Measurements from ENCODE around the gene CD6. TPM values are rescaled to one million over a fixed set of nuclear protein-coding genes. Genes with fewer than 3 reads are reported as not detected.
A peak's percentile ranks its signal among the peaks of the same experiment; 100 is the strongest.

Gene CD6
- total and polyA plus RNA-seq, 3 experiments from 2014 or later = 156 to 233 (median 229) TPM

- Mint-ChIP-seq H3K4me1 (peaks cover 84 to 99% (median 95%) of the 10 kb centered on the region in 3 donors), H3K36me3 (peaks cover 13 to 82% (median 14%) of the 10 kb centered on the region in 3 donors), H3K9me3 (no peaks in the 10 kb centered on the region), H3K27ac (peak overlapping the region; percentile 72 to 98 (median 86)), H3K4me3 (peak overlapping the region in 6 of 7 donors; percentile 3 to 77 (median 54)), H3K27me3 (no peaks in the 10 kb centered on the region)
- peak overlapping the region; percentile 2 for H3K4me3 ChIP-seq (ENCODE audit: low read length)
- H3K27me3 ChIP-seq (ENCODE audit: insufficient read depth, low read length, poor library complexity, severe bottlenecking) = no peaks in the 10 kb centered on the region
- H3K9me3 ChIP-seq (ENCODE audit: low read length) = no peaks in the 10 kb centered on the region
- DNase-seq = no peak
- H3K4me1 ChIP-seq (ENCODE audit: insufficient read depth, low read length) = peaks cover 96% of the 10 kb centered on the region
- H3K36me3 ChIP-seq (ENCODE audit: insufficient read depth, low read length) = peaks cover 25% of the 10 kb centered on the region
- ChIA-PET CTCF (interaction anchor here (1.4 to 2.0 kb wide), 3 partner anchors 10 to 42 kb away, joined by 4 to 9 read pairs (median 5); partner anchors contain the start of gene CD6), POLR2A (interaction anchor here (1.7 to 1.8 kb wide), 2 partner anchors 61 to 99 kb away, joined by 5 to 6 read pairs; no protein-coding TSS in a partner anchor)
- H3K27ac ChIP-seq (ENCODE audit: low read depth, low read length) = no peak overlapping the region
Measured at GRCh38 chr11:60981515-60981914, 10.0 kb downstream of the CD6 start.

DNA sequence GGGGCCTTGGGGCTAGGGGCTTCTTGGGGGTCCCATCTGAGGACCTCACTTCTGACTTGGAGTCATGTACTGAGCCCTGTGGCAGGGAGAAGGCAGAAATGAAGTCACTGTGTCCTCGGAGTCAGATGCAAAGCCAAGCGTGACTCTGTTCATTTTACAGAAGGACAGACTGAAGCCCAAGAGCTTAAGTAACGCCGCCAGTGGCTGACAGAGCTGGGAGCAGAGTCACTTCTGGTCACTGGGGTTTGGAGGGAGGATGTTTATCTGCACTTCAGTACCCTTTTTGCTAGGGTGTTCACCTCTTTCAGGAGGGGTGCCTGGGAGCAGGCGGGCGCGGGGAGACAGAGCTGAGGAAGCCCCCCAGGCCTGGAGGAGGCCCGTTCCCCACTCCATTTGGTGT, 10.7 kb downstream of the CD6 start:
- peaks cover 19% of the 10 kb centered on the region for H3K36me3 ChIP-seq (ENCODE audit: insufficient read depth, low read length)
- Mint-ChIP-seq H3K9me3 (no peaks in the 10 kb centered on the region), H3K4me3 (peak overlapping the region; percentile 63 to 90 (median 69)), H3K36me3 (peaks cover 10 to 83% (median 13%) of the 10 kb centered on the region in 3 donors), H3K27me3 (no peaks in the 10 kb centered on the region), H3K4me1 (peaks cover 86 to 99% (median 95%) of the 10 kb centered on the region in 3 donors), H3K27ac (peak overlapping the region; percentile 84 to 98 (median 95))
- peak overlapping the region; percentile 29 for H3K4me3 ChIP-seq (ENCODE audit: low read length)
- ChIA-PET POLR2A (interaction anchor here (1.8 kb wide), 1 partner anchor 60 kb away, joined by 5 read pairs; no protein-coding TSS in a partner anchor), CTCF (interaction anchor here (0.7 to 2.0 kb wide), 7 partner anchors 10 to 67 kb away, joined by 3 to 9 read pairs (median 4); partner anchors contain the start of gene CD6)
- DNase-seq = peak in 2 of 5 donors; percentile 50 to 56
- H3K9me3 ChIP-seq (ENCODE audit: low read length) = no peaks in the 10 kb centered on the region
- H3K27me3 ChIP-seq (ENCODE audit: insufficient read depth, low read length, poor library complexity, severe bottlenecking) = no peaks in the 10 kb centered on the region
- H3K27ac ChIP-seq (ENCODE audit: low read depth, low read length) = no peak overlapping the region
- H3K4me1 ChIP-seq (ENCODE audit: insufficient read depth, low read length) = peaks cover 96% of the 10 kb centered on the region

DNA sequence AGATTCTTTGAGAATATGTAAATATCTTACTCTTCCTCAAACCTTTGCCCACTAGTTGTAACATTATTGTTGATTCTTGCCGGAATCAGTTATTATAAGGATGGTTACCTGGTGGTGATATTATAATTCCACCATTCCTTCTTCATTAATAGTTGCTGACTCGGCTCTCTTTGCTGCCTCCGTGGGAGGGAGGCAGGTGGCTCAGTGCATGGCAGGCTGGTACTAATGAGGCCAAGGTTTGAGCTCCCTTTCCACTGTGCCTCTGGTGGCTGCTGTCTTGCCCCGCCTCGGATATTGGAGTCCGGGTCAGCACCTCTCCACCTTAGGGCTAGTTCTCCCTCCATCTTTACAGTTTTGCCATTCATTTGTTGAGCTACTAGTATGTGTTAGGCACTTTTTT, 12.7 kb downstream of the CD6 start:
- H3K36me3 Mint-ChIP-seq = peaks cover 10 to 84% (median 16%) of the 10 kb centered on the region in 3 donors
- Histone ChIP-seq H3K4me1 (ENCODE audit: insufficient read depth, low read length) (peaks cover 96% of the 10 kb centered on the region), H3K4me3 (ENCODE audit: low read length) (peak overlapping the region; percentile 21), H3K27me3 (ENCODE audit: insufficient read depth, low read length, poor library complexity, severe bottlenecking) (no peaks in the 10 kb centered on the region), H3K36me3 (ENCODE audit: insufficient read depth, low read length) (peaks cover 17% of the 10 kb centered on the region), H3K9me3 (ENCODE audit: low read length) (no peaks in the 10 kb centered on the region), H3K27ac (ENCODE audit: low read depth, low read length) (no peak overlapping the region)
- H3K4me3 Mint-ChIP-seq = peak overlapping the region; percentile 27 to 85 (median 69)
- no peak for DNase-seq
- CTCF ChIA-PET = interaction anchor here (1.1 to 1.2 kb wide), 2 partner anchors 9 to 58 kb away, joined by 3 read pairs; no protein-coding TSS in a partner anchor
- no peaks in the 10 kb centered on the region for H3K9me3 Mint-ChIP-seq
- peaks cover 82 to 99% (median 95%) of the 10 kb centered on the region in 3 donors for H3K4me1 Mint-ChIP-seq
- POLR2A ChIA-PET = interaction anchor here (0.6 kb wide), 1 partner anchor 9 kb away, joined by 3 read pairs; no protein-coding TSS in a partner anchor
- no peaks in the 10 kb centered on the region for H3K27me3 Mint-ChIP-seq
- H3K27ac Mint-ChIP-seq = peak overlapping the region; percentile 84 to 98 (median 94)

DNA sequence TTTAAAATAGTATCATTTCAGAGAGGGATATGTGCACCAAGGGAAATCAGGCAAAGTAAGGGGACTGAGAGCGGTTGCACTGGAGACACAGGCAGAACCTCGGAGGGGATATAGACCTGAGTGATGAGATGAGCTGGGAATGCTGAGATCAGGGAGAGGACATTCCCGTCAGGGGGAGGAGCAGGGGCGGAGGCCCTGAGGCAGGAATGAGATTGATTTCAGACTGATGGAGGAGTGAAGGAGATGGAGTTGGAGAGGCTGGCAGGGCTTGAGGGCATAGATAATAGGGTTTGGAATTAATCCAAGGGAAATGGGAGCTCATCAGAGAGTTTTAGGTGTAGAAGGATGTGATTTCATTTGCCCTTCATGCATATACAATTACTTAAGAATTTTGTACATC, 13.2 kb downstream of the CD6 start:
- Mint-ChIP-seq H3K27ac (peak overlapping the region; percentile 84 to 98 (median 94)), H3K36me3 (peaks cover 10 to 87% (median 19%) of the 10 kb centered on the region in 3 donors), H3K9me3 (no peaks in the 10 kb centered on the region), H3K27me3 (no peaks in the 10 kb centered on the region), H3K4me3 (peak overlapping the region; percentile 27 to 85 (median 69)), H3K4me1 (peaks cover 85 to 99% (median 97%) of the 10 kb centered on the region in 3 donors)
- Histone ChIP-seq H3K36me3 (ENCODE audit: insufficient read depth, low read length) (peaks cover 21% of the 10 kb centered on the region), H3K27me3 (ENCODE audit: insufficient read depth, low read length, poor library complexity, severe bottlenecking) (no peaks in the 10 kb centered on the region), H3K4me3 (ENCODE audit: low read length) (peak overlapping the region; percentile 21), H3K9me3 (ENCODE audit: low read length) (no peaks in the 10 kb centered on the region), H3K4me1 (ENCODE audit: insufficient read depth, low read length) (peaks cover 96% of the 10 kb centered on the region), H3K27ac (ENCODE audit: low read depth, low read length) (no peak overlapping the region)
- ChIA-PET CTCF (interaction anchor here (0.7 to 1.3 kb wide), 4 partner anchors 10 to 89 kb away, joined by 3 to 4 read pairs (median 3); no protein-coding TSS in a partner anchor), POLR2A (interaction anchor here (0.6 kb wide), 2 partner anchors 9 to 99 kb away, joined by 3 read pairs; no protein-coding TSS in a partner anchor)
- DNase-seq = no peak

GRCh38 chr11:60985501-60985900, 14.0 kb downstream of the CD6 start:
- H3K4me3 ChIP-seq (ENCODE audit: low read length) = peak overlapping the region; percentile 23
- Mint-ChIP-seq H3K36me3 (peaks cover 10 to 85% (median 19%) of the 10 kb centered on the region in 3 donors), H3K4me3 (peak overlapping the region; percentile 56 to 82 (median 71)), H3K27ac (peak overlapping the region; percentile 84 to 99 (median 96)), H3K9me3 (no peaks in the 10 kb centered on the region), H3K4me1 (peaks cover 82 to 98% (median 94%) of the 10 kb centered on the region in 3 donors), H3K27me3 (no peaks in the 10 kb centered on the region)
- H3K27ac ChIP-seq (ENCODE audit: low read depth, low read length) = peak overlapping the region; percentile 55
- H3K9me3 ChIP-seq (ENCODE audit: low read length) = no peaks in the 10 kb centered on the region
- CTCF ChIA-PET = interaction anchor here (1.0 to 2.4 kb wide), 8 partner anchors 8 to 144 kb away, joined by 3 to 9 read pairs (median 4); no protein-coding TSS in a partner anchor
- H3K27me3 ChIP-seq (ENCODE audit: insufficient read depth, low read length, poor library complexity, severe bottlenecking) = no peaks in the 10 kb centered on the region
- peaks cover 90% of the 10 kb centered on the region for H3K4me1 ChIP-seq (ENCODE audit: insufficient read depth, low read length)
- POLR2A ChIA-PET = interaction anchor here (0.7 to 1.9 kb wide), 10 partner anchors 8 to 117 kb away, joined by 3 to 15 read pairs (median 6); partner anchors contain the start of genes CD5 and TMEM109
- peaks cover 21% of the 10 kb centered on the region for H3K36me3 ChIP-seq (ENCODE audit: insufficient read depth, low read length)
- no peak for DNase-seq

DNA sequence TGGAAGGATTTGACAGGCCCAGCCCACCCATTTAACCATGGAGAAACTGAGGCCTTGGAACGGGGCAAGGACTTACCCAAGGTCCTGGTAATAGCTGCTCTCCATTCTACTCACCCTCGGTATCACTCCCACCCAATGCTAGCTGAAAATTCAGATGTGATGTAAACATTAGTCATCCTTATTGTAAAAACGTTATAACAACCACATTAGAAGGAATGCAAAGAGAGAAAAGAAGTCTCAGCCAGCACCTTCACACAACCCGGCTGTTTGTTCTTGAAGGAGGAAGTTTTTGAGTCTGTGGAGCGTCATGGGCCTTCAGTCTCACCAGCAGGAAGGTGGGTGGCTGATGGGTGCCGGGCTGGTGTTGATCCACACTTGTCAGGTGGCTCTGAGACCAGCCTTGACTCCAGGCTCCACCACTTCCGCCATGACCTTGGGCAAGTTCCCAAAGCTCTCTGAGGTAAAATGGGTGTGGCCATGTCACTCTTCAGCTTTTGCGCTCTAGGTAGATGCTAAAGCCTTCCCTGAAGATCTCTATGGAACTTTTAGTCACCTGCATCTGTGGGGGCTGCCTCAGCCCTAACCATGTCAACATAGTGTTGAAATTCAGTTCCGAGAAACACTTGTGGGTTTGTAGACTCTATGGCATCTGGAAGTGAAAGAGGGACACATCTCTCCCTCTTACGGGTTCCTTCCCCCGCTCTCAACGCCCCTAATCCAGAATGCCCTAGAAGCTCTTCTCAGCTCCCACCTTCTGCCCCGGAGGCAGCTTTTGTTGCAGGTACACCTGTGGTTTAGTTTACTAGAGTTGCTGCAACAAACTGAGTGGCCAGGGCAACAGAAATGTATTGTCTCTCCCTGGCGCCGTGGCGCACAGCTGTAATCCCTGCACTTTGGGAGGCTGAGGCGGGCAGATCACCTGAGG, 14.8 kb downstream of the CD6 start:
- Histone ChIP-seq H3K9me3 (ENCODE audit: low read length) (no peaks in the 10 kb centered on the region), H3K4me1 (ENCODE audit: insufficient read depth, low read length) (peaks cover 88% of the 10 kb centered on the region), H3K27me3 (ENCODE audit: insufficient read depth, low read length, poor library complexity, severe bottlenecking) (no peaks in the 10 kb centered on the region), H3K4me3 (ENCODE audit: low read length) (peak overlapping the region; percentile 23), H3K36me3 (ENCODE audit: insufficient read depth, low read length) (peaks cover 19% of the 10 kb centered on the region), H3K27ac (ENCODE audit: low read depth, low read length) (peak overlapping the region; percentile 55)
- CTCF ChIA-PET = interaction anchor here (0.8 to 2.4 kb wide), 13 partner anchors 8 to 143 kb away, joined by 3 to 9 read pairs (median 4); no protein-coding TSS in a partner anchor
- Mint-ChIP-seq H3K4me1 (peaks cover 79 to 97% (median 92%) of the 10 kb centered on the region in 3 donors), H3K27me3 (no peaks in the 10 kb centered on the region), H3K9me3 (no peaks in the 10 kb centered on the region), H3K4me3 (peak overlapping the region; percentile 56 to 82 (median 71)), H3K27ac (peak overlapping the region; percentile 84 to 99 (median 96)), H3K36me3 (peaks cover 10 to 84% (median 19%) of the 10 kb centered on the region in 3 donors)
- DNase-seq = peak; percentile 81 to 97 (median 95)
- POLR2A ChIA-PET = interaction anchor here (0.6 to 1.9 kb wide), 13 partner anchors 9 to 116 kb away, joined by 3 to 15 read pairs (median 5); partner anchors contain the start of genes CD5 and TMEM109

GRCh38 chr11:60987577-60988277, 16.2 kb downstream of the CD6 start:
- peaks cover 19% of the 10 kb centered on the region for H3K36me3 ChIP-seq (ENCODE audit: insufficient read depth, low read length)
- H3K27ac ChIP-seq (ENCODE audit: low read depth, low read length) = no peak overlapping the region
- H3K27me3 ChIP-seq (ENCODE audit: insufficient read depth, low read length, poor library complexity, severe bottlenecking) = no peaks in the 10 kb centered on the region
- H3K4me3 ChIP-seq (ENCODE audit: low read length) = peak overlapping the region; percentile 10
- ChIA-PET POLR2A (interaction anchor here (1.5 kb wide), 2 partner anchors 10 to 124 kb away, joined by 4 to 11 read pairs; no protein-coding TSS in a partner anchor), CTCF (interaction anchor here (0.8 to 1.4 kb wide), 5 partner anchors 11 to 96 kb away, joined by 3 to 6 read pairs (median 3); no protein-coding TSS in a partner anchor)
- Mint-ChIP-seq H3K4me3 (peak overlapping the region; percentile 35 to 82 (median 70)), H3K36me3 (peaks cover 10 to 77% (median 21%) of the 10 kb centered on the region in 3 donors), H3K27ac (peak overlapping the region; percentile 84 to 99 (median 96)), H3K27me3 (no peaks in the 10 kb centered on the region), H3K9me3 (no peaks in the 10 kb centered on the region), H3K4me1 (peaks cover 74 to 90% (median 84%) of the 10 kb centered on the region in 3 donors)
- no peaks in the 10 kb centered on the region for H3K9me3 ChIP-seq (ENCODE audit: low read length)
- H3K4me1 ChIP-seq (ENCODE audit: insufficient read depth, low read length) = peaks cover 77% of the 10 kb centered on the region
- DNase-seq = peak in 2 of 5 donors; percentile 30 to 63
